GM21723 (cell line): ENCODE measurements around the gene ST3GAL3.
"Not testable (repeated sequence)": the region's sequence is repeated elsewhere in the genome, so short reads cannot be mapped to it uniquely, and the experiment has no call there.

ENCODE experiments used
- ATAC-seq: cut with Tn5 transposase; IDR thresholded peaks from one replicate; pipeline ENCODE4 v1.9.1; 2021; ENCODE audit warnings: mild to moderate bottlenecking, moderate library complexity; ENCODE audit not compliant: unreplicated experiment

Gene ST3GAL3

GRCh38 chr1:43699281-43699680 is 8.1 kb upstream of the ST3GAL3 start:
- ATAC-seq, result no peak

DNA sequence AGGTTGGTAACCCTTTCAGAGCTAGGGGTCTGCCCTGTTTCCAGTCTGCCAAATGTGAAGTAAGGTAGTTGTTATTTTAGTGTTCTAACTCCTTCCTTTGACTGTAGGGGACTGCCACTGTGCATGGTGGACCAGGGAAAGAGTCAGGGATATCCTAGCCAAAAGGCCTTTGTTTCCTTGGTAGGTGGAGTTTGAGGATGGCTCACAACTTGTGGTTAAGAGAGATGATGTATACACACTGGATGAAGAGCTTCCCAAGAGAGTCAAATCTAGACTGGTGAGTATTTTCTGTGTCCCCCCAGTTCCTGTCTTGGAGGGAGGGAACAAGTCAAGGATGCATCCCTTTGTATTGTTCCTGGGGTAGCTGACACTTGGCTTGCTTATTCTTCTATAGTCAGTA is 3.5 kb upstream of the ST3GAL3 start:
- ATAC-seq, result no peak

DNA sequence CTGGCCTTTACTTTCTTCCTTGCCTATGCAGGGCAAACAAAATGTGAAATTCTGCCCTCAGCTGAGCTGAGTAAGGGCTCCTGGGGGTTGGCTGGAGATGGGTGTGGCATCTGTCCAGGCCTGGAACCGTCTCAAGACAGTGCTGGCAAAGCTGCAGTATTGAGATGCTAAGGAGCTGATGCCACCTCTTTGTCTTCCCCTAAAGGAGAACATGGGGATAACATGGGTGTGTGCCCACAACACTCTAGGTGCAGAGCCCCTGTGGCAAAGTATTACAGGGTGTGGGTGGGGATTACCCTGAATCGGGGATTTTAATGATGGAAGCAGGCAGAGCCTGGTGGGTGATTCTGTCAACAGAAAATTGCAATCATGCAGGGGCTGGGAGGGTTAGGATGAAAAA is 2.5 kb upstream of the ST3GAL3 start:
- ATAC-seq, result no peak

DNA sequence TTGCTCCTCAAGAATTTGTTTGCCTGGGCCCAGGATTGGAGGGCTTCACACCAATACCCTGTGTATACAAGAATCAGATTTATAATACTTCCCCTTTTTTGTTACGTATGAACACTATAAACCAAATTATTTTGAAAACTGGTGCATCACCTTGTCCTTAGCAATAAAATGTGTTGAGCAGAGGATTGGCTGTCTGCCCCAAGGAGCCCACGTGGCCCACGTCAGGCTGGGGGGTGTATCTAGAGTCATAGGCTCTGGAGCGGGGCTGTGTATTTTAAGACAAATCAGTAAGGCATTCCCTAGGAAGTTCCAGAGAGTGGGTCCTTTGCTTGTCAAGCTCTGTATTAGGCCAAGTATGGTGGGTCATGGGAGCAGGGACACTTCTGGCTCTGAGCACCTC is 2.0 kb upstream of the ST3GAL3 start:
- no peak for ATAC-seq

GRCh38 chr1:43705982-43706597 is 1.2 kb upstream of the ST3GAL3 start:
- ATAC-seq, result no peak

- ATAC-seq, result no peak
These were observed 642 bp upstream of the ST3GAL3 start for GRCh38 chr1:43706598-43707189.

DNA sequence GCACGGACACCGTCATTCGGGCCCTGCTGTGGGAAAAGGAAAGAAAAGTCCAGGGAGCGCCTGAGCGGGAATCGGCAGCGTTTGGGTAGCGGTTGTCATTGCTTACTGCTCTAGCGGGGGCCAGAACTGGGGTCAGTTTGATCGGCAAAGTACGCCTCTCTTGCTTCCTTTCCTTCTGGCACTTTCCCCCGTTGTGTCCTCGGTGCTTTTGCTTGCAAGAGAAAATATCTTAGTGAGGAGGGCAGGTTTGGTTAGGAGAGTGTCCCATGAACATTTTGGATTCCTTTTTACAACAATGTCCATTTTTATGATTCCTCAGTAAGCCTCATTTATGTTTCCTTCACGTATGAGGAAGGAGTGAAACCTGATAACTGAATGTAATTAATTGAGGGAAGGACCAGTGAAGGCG is 670 bp downstream of the ST3GAL3 start:
- ATAC-seq, result no peak

- no peak for ATAC-seq
These were observed 3.7 kb downstream of the ST3GAL3 start for GRCh38 chr1:43711049-43711448.

GRCh38 chr1:43711524-43712386 is 4.4 kb downstream of the ST3GAL3 start:
- no peak for ATAC-seq

DNA sequence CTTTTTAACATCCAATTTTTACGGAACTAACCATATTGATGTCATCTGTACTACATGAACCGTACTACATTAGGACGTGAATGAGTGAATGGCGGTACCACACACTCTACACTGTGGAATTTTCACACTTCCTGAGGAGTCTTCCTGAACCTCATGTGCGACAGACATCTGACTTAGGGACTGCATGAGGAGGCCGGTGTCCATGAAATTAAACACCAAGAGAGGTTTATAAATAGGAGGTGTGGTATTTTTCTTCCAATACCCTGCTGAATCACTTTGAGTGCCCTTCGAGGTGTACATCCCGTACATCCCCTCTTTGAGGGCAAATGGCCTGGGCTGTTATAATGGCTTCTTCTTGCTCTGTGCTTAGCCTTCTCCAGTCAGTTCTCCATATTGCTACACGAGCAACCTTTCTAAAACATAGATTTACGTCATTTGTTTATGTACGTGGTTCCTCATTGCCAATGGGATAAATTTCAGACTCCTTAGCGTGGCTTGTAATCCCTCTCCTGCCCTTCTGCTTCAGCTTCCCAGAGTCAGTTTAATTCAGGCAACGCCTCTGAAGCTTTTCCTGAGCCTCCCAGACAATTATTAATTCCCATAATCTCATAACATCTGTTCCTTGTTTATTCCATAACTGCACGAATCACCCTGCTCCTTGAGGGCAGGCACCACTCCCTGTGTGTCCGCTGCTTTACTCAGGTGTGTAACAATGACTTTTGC is 9.4 kb downstream of the ST3GAL3 start:
- no peak for ATAC-seq

DNA sequence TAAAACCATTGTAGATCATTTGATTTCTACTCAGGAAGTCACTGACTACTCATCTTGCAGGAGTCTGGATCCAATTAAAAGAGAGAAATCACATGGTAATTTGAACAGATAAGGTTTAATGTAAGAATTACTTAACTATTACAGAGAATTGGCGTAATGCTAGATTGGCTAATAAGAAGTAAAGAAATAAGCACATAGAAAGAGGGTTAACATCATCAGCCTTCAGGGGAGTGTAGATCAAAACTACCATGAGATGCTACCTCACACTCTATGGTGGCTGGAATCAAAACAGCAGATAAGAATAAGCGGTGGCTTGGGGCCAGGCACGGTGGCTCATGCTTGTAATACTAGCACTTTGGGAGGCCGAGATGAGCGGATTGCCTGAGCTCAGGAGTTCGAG is 11.7 kb downstream of the ST3GAL3 start:
- ATAC-seq, result no peak

DNA sequence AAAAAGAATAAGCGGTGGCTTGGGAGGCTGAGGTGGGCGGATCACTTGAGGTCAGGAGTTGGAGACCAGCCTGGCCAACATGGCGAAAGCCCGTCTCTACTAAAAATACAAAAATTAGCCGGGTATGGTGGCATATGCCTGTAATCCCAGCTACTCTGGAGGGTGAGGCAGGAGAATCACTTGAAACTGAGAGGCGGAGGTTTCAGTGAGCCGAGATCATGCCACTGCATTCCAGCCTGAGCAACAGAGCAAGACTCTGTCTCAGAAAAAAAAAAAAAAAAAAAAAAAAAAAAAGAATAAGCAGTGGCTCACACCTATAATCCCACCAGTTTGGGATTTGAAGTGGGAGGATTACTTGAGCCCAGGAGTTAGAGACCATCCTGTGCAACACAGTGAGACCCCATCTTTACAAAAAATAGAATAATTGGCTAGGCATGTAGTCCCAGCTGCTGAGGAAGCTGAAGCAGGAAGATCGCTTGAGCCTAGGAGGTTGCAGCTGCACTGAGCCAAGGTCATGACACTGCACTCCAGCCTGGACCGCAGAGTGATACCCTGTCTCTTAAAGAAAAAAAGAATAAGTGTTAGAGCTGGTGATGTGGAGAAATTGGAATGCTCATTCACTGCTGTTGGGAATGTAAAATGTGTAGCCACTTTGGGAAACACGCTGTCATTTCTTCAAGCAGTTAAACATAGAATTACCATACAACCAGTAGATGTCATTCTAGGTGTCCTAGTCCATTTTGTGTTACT is 12.5 kb downstream of the ST3GAL3 start:
- not testable (repeated sequence) for ATAC-seq

DNA sequence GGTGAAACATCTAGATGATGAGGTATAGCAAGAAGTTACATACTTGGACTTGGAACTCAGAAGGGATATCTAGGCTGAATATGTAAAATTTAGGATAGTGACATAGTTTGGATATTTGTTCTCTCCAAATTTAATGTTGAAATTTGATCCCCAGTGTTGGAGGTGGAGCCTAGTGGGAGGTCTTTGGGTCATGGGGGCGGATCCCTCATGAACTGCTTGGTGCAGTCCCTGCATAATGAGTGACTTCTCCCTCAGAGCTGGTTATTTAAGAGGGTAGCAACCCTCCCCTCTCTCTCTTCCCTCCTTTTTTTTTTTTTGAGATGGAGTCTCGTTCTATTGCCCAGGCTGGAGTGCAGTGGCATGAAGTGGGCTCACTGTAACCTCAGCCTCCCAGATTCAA is 15.5 kb downstream of the ST3GAL3 start:
- ATAC-seq, result no peak

- ATAC-seq, result no peak
These were observed 22.6 kb downstream of the ST3GAL3 start for GRCh38 chr1:43729816-43730463.

DNA sequence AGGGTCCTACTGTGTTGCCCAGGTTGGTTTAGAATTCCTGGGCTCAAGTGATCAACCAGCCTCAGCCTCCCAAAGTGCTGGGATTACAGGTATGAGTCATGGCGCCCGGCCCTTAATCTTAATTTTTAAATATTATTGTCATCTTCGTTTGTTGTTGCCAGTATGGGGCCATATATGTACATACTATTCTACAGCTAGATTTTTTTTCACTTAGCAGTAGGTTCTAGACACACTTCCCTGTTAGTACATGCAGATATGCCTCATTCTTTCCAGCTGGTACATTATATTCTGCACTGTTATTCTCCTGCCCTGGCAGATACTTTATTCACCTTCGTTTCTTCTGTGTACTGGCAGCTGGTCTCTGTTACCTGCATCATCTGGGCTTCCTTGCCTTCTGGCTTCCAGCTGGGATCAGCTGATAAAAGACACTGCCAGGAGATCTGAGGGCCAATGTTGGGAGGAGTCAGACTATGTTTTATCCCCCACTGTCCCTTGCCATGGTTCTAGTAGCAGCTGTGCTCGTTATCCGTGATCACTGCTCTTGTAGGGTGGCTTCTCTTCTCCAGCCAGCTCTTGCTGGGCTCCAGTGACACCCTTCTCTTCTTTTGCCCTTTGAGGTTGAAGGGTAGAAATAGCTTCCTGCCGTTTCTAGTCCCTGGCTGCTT is 24.7 kb downstream of the ST3GAL3 start:
- ATAC-seq, result no peak

DNA sequence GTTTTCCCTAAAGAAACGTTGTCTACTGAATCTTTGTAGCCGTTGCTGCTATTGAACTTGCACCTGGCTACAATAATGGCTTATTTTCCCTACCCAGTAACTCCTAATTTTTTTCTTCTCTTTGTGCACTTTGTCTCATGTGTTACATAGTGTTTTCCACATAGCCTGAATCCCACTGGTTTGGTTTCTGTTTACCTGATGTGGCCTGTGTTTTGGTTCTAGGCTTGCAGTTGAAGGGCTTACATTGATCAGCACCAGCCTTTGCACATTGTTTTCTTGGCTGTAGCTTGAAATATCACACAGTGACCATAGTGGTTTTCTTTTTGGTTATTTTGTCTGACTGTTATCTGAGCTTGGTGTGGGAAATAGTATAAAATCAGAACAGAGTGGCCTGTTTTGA is 29.5 kb downstream of the ST3GAL3 start:
- ATAC-seq, result no peak

DNA sequence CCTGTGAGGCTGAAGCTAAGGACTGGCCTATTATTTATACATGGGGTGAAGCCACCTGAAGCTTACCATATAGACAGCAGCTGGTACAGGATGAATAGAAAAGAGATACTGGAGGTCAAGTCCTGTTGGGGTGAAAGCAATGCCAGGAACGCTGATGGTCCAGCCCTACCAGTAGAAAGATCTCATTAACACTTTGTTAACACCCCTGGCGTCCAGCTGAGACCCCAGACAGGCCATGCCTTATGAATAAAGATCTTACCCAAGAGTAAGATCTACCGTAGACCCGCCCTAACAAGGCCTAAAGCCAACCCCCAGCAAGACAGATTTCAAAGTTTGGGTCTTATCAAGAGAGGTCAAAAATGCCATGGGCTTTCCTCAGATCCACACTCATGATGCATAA is 34.7 kb downstream of the ST3GAL3 start:
- no peak for ATAC-seq

DNA sequence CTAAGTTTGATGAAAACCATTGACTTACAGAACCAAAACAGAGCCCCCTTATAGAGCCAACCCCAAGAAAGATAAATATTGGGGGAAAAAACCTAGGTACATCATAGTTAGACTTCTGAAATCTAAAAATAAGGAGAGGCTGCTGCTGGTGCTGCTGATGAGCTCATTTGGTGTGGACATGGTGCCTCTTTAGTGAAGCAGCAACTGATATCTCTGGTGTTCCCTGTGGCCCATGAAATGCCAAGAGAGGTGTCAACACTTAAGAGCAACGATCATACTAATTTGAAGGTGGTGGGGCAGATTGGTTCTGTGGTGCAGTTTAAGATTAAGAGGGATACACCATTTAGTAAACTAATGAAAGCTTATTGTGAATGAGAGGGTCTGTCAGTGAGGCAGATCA is 35.9 kb downstream of the ST3GAL3 start:
- no peak for ATAC-seq

- ATAC-seq, result no peak
These were observed 40.4 kb downstream of the ST3GAL3 start for GRCh38 chr1:43747736-43748135.

- ATAC-seq, result no peak
These were observed 42.7 kb downstream of the ST3GAL3 start for GRCh38 chr1:43750083-43750482.
